Activated CD4-positive, alpha-beta T cell treated with anti-CD3 and anti-CD28 coated beads, Interleukin-2, amount 50 U/mL, for 1 hour (primary cell): Measurements from ENCODE around the gene METTL15.
"Not testable (repeated sequence)": the region's sequence is repeated elsewhere in the genome, so short reads cannot be mapped to it uniquely, and the experiment has no call there.

ENCODE experiments used
- DNase-seq: peaks from one replicate; pipeline ENCODE4 v3.0.0-alpha.2; 2020

The METTL15 gene

GRCh38 chr11:28315440-28315839 is 207.3 kb downstream of the METTL15 start:
- DNase-seq = no peak

DNA sequence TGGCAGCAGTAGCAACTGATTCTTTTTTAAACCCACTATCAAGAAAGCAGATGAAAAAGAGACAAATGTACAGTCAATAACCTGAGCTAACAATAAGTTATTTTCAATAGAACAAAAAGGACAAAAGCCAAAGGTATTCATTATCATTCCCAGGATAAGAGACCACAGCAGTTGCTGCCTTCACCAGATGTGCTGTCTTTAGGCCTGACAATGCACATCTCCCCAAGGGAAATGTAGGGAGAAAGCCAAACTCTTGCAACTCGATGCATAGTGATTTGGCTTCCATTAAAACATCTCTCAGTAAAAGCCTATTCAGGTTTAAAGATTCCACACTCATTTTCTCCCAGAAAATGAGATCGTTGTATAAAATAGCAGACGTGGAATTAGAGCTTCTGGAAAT is 210.7 kb downstream of the METTL15 start:
- DNase-seq = no peak

DNA sequence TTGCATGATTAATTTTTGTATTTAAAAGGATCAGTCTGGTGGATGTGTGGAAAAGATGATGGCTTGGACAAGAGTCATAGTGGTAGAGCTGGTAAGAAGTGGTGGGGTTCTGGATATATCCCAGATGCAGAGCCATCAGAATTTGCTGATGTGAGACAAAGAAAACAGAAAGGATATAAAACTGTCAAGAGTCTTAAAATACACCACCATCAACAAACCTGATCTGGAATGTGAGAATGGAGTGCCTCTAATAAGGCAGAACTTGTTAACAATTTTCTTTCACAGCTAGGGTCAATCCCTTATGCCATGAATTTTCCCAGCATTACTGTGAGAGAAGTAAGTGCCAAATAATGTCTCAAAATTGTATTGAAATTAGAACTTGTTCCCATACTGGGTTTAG is 215.4 kb downstream of the METTL15 start:
- DNase-seq = no peak

GRCh38 chr11:28332393-28332792 is 224.2 kb downstream of the METTL15 start:
- DNase-seq = not testable (repeated sequence)

DNA sequence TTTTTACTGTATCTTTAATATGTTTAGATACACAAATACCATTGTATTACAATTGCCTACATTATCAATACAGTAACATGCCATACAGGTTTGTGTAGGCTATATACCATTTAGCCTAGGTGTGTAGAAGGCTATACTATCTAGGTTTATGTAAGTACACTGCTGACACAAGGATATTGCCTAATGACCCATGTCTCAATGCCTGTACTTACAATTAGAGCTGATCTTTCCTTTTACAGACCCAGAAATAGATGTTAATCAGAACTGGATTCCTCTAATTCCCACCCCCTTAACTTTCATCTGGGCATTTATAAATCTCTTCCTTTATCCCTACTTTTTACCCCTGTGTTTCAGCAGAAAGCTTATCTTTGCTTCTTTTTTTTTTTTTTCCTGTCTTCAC is 229.5 kb downstream of the METTL15 start:
- DNase-seq = no peak

DNA sequence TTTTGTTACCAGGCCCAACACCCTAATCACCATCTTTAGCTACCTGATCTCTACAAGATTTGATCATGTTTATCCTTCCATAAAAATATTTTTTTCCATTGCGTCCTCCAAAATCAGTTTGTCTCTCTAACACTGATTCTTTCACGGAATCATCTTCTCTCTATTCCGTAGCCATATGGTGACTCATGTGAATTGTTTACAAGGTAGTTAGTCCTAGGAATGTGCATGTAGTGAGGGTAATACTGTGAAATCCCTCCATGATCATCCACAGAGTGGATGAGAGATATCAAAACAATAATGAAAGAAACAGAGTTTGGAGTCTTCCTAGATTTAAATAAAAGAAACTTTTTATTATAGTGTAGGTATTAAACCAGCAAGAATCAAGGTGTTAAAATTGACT is 230.2 kb downstream of the METTL15 start:
- no peak for DNase-seq

DNA sequence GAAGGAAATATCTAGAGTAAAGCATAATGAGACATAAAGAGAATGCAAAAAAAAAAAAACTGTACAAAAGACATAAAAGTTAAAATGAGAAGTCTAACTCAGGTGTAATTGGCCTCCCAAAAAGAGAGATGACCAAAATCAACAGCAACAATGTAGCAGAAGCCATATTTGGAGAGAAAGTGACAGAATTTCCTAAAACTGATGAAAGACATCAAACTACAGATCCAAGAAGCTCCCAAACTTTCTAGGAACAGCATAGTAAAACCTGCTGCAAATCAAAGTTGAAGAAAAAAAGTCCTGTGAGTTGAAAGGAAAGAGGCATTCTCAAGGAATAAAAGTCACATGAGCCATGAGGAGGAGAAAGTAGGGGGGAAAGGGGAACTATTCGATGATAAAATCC is 231.3 kb downstream of the METTL15 start:
- DNase-seq = no peak

DNA sequence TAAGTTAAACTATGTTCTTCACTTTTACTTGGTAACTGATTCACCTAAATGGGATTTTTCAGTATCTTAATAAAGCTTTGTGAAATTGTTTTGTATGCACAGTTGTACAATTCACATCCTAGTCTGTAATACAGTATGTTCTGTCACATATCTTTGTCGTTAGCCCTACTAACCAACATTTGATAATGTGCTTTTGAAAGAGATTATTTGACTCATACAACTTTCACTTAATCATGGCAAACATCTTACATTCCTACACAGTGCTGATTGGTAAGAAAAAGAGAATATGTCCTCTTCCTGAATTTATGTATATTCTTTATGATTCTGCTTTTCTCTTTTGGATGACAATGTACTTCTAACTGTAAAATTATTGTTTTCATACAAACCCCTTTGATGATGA is 234.5 kb downstream of the METTL15 start:
- DNase-seq = no peak

DNA sequence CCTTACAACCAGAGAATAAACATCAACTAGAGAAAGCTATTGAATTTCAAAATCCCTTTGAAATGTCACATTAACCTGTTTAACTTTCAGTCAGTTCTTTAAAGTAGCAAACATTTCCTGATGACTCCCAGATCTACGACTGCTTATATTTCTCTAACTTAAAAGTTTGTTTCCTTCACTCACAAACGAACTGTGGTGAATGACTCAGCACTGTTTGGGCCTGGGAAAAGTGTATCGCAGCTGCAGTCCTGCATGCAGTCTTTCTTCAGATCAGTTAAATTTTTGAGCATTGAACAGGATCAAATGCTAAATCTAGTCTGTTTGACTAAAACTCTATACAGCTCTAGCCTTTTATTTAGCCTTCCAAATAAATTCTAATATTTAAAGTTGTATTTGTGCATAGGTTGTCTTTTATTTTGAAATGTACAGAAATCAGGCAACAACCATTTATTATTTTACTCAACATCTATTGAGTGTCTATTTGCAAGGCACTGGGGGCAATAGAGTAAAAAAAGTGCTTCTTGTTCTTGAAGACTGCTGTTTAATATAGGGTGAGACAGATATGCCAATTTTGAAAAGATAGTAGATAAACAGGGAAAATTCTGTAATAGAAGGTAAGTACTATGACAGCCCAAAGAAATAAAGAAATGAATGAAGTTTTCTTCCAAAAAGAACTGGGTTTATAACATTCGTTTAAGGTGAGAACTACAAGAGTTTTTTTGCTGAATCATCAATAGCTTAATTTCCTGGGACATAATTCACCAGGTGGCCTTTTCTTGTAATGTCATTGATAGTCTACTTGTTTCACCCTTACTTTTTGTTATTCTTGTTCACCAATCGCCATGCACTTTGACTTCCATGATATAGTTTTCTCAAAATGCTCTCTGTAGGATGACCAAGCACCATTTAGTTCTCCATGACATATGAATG is 235.4 kb downstream of the METTL15 start:
- DNase-seq = no peak

- no peak for DNase-seq
These were observed 238.0 kb downstream of the METTL15 start for GRCh38 chr11:28346209-28346608.

- DNase-seq = no peak
These were observed 238.5 kb downstream of the METTL15 start for GRCh38 chr11:28346721-28347120.

DNA sequence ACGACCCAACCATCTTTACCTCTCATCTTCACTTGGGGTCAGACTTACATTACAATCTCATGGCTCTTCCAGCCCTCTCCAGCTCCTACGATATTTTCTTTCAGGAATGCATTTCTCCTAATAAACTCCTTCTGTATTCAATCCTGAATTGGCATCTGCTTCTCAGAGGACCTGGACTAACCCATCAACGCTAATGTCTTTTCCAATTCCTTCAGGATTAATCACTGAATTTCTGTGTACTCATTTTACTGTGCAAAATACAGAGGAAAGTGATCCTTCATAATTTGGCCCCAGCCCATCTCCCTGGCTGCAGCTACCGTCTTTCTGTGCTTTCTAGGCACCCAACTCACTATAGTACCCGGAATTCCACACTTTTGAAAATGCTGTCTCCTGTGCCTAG is 239.2 kb downstream of the METTL15 start:
- DNase-seq = no peak

DNA sequence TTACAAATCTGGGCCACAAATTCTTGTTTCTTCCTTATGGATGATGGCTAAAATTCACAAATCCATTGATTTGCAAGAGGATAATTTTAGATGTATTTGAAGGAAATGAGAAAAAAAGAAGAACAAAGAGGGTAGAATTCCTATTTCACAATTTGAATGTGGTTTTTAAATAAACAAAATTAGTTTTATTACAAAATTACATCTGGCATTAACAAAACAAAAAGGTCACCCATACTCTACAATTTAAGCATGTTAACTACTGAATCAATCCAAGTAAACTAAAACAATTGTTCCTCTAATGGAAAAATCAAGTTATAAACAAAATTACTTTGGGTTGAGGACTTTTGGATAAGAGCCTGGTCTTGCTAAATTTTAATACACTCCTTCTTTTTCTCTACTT is 242.0 kb downstream of the METTL15 start:
- no peak for DNase-seq

GRCh38 chr11:28353991-28354390 is 245.8 kb downstream of the METTL15 start:
- no peak for DNase-seq

GRCh38 chr11:28366549-28367346 is 258.6 kb downstream of the METTL15 start:
- DNase-seq = no peak

DNA sequence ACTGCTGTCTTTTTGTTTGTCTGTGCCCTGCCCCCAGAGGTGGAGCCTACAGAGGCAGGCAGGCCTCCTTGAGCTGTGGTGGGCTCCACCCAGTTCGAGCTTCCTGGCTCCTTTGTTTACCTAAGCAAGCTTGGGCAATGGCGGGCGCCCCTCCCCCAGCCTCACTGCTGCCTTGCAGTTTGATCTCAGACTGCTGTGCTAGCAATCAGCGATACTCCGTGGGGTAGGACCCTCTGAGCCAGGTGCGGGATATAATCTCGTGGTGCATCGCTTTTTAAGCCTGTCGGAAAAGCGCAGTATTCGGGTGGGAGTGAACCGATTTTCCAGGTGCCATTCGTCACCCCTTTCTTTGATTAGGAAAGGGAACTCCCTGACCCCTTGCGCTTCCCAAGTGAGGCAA is 269.9 kb downstream of the METTL15 start:
- DNase-seq = not testable (repeated sequence)
